ENCODE measurements around the gene PALM2AKAP2.

The PALM2AKAP2 gene

DNA sequence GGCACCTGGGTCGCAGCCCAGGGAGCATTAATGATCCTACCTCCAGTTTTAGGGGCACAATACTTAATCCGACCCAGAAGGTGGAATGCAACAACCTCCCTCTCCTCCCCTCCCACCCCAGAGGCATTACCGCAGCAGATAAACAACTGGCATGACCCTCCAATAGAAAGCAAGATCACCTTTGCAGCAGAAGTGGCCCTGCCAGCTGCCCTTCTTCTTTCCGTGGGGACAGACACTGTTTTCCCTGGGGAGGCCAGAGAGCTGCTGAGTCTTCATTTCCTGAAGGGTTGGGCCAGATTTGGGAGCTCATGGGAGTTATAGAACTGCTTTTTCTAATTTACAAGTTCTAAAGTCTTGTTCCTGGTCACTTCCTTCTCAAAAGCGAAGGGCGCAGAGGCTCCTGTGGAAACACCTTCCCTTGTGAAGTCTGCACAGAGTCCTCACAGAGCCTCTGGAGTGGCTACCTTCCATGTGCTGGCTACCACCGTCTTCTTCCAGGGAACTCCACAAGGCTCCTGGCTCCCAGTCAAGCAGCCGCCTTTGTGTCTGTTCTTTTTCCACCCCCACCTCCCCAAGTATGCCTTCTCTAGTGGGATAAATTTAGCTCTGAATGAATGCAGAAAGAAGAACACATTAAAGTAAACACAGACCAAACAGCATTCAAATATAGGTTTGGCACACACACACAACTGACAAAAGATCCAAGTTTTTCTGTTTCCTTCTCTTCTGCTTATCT is 8.0 kb upstream of the PALM2AKAP2 start:
- DNase-seq (ENCODE audit: low read depth in 2 of 2) = no peak

DNA sequence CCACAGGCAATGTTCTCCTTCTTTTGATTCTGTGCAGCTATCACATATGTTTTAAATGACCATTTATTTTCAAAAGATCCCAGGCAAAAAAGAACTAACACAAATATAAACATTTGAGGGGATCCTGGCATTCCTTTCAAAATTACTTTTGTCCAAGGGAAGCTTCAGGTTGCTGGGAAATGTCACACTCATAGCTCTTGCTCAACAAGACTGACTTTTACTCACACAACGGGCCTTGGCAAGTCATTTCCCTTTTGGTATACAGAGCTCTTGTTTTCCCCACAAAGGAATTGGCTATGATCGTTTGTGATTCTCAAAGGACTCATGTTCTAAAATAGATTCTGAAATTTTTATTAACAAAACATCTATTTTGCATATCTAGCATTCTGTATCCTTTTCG is 4.5 kb upstream of the PALM2AKAP2 start:
- no peak for DNase-seq (ENCODE audit: low read depth in 2 of 2)

DNA sequence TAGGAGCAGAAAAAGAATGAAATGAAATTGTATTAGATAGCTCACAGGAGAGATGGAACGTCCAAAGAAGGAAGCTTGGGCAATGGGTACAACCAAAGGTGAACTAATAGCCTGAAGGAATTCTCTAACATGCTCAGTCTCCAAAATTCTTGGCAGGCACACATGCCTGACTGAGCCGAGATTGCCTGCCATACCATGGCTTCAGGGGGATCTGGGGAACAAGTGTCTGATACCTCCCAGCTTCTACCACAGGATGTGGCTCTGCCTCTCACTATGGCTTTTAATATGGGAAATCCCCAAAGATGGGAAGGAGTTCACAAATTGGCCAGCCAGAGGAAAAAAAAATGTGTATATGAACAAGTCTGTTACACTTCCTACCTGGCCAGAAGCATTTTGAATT is 3.6 kb upstream of the PALM2AKAP2 start:
- no peak for DNase-seq (ENCODE audit: low read depth in 2 of 2)

DNA sequence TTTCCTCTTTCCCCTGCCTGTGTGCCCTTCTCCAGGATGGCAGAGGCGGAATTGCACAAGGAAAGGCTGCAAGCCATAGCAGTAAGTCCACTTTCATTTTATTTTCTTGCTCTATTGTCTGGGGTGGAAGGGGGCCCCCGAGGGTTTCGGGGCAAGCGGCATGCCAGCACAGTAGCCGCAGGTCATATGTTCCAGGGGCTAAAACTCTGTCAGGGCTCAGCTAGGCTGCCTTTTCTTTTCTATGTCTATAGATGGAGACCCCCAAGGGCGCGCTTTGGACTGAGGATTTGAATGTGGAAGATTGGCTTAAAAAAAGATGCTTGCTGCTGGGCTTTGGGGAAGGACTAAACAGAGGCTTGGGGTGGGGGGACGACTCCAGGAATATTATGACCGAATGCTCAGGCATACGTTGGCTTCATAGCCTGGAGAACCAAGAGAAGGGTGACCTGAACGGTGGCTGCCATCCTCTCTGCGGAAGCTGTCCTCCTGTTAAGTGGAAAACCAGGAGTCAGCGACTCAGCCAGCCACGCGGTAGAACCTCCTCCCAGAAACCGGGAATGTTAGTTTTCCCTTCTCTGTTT is 545 bp downstream of the PALM2AKAP2 start:
- DNase-seq (ENCODE audit: low read depth in 2 of 2) = no peak

DNA sequence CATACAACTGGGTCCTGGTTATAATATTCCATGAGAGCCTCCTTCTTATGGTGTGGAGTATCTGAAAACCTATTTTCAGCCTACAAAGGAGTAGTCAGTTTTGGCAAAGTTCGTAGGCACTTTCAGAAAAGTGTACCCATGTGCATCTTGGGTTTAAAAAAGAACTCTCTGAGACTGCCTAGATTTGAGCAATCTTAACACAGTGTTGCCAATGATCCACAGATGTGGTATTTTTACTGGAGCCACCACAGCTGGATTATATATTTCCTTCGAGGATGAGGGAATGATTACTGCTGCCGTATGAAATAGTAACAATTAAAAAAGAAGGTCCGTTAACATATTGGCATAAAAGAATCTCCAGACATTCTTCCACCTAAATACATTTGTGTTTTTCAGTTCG is 1.1 kb downstream of the PALM2AKAP2 start:
- DNase-seq (ENCODE audit: low read depth in 2 of 2) = no peak

DNA sequence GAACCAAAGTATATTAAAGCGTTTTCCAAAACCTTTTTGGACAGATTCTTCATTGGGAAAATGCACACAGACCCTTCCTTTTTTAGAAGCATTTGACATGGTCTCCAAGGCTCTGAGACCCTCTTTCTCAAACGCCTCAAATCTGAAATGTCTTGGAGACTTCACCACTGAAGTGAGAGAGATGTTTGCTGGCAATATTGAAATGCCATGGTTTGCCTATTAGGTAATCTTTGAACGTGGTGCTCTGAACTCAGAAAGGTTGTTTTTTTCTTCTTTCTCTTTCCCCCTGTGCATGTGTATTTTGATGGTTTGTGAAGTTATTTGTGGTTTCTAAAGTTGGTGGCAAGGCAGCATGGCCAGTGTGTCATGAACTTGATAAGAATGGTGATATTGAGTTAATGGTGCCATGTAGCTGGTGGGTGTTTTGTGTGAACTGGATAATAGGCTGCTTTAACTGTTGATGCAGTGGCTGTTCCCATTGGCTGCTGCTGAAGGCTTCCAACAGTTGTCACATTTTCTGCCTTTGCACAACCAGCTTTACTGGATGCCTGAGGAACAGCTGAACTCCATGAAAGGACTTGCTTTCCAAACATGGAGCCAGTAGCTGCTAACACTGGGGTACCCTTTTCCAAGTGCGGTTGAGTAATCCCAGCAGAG is 1.7 kb downstream of the PALM2AKAP2 start:
- DNase-seq (ENCODE audit: low read depth in 2 of 2) = no peak

DNA sequence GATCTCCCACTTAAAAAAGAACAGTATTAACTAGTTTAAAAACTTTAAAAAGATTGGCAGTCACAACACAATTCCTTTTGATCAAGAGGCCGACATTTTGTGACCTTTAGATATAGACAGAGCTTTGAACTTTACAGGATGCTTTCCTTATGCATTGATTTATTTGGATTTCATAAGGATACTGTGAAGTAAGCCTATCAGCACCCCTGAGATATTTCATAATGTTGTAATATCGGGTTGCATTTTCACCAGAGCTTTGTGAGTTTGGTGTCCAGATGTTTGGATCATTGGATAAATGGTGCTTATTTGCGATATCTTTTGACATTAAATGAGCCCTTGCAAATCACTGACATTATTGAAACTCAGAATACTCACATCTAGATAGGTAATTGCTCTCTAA is 7.7 kb downstream of the PALM2AKAP2 start:
- no peak for DNase-seq (ENCODE audit: low read depth in 2 of 2)

DNA sequence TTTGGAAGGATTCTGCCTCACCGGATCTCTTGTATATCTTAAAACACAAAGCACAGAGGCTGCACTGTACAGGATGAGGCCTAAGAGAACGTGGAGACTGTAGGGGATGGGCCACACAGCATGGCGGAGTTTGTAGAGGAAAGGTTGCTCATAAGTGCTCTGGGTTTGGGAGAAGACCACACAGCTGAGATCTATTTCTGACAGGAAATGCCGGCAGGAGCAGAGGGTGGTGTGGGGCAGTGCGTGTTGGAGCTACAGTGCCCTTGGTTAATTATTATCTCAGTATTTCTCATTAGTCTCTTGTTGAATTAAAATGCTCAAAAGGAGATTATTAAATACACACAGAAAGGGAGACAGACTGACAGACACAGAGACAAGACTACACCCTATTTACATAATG is 9.6 kb downstream of the PALM2AKAP2 start:
- DNase-seq (ENCODE audit: low read depth in 2 of 2) = no peak

DNA sequence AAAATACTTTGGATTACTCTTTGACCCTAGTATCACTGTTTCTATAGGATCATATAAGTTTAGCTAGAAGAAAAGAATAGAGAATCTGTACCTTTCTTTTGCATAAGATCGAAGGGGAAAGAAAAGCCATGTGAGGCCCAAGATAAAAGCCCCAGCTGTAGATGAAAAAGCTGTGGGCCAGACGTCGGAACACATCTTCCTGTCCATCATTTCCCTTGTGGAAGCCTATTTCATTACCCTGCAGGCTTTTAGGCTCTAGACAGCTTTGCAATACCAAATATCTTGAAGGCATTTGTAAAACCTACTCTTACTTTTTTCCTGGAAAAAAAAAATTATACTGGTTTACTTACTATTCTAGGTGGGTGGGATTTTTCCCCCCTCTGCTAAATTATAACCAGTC is 10.0 kb downstream of the PALM2AKAP2 start:
- no peak for DNase-seq (ENCODE audit: low read depth in 2 of 2)

DNA sequence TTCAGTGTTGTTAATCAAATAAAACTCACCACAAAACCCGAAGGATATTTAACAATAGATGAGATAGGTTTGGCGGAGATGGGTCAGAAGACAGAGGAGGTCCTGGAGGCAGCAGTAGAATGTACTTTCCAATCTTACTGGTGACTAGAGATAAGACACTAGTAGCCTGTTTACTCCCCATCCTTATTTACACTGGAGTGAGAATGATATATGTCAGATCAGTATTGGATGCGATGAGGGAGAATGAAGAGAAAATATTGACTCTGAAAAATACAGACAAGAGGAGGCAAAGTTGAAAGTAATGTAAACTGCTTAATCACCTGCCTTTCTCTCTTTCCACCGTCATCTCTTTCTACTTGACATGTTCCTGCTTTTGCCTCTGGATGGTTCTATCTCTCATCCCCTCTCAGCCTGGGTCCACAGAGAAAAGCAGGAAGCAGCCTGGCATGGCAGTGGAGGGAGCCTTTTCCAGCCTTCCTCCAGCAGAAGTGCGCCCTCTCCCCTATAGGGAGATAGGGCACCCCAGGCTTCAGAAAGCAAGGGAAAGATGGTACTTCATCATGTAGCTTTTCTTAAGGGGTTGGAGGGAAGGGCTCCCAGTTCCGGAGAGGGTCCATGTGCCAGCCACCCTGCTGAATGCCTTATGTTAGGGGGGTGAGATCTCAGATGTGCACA is 11.1 kb downstream of the PALM2AKAP2 start:
- no peak for DNase-seq (ENCODE audit: low read depth in 2 of 2)

DNA sequence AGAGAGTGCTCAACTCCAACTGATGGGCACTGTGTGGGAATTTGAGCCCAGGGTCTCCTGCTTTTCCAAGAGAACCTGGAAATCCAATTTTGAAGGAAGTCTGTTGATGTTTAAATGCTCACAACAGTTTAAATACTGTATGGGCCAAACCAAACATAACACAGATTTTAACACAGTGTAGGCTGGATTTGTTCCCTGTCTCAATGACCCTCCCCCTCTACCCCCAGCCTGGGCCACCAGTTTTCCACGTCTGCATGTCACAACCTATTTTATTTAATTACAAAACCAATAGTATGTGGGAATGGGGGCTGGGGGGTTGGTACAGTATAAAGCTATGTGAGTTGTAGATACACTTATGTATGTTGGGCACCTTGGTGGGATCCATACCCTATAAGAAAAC is 11.7 kb downstream of the PALM2AKAP2 start:
- no peak for DNase-seq (ENCODE audit: low read depth in 2 of 2)

DNA sequence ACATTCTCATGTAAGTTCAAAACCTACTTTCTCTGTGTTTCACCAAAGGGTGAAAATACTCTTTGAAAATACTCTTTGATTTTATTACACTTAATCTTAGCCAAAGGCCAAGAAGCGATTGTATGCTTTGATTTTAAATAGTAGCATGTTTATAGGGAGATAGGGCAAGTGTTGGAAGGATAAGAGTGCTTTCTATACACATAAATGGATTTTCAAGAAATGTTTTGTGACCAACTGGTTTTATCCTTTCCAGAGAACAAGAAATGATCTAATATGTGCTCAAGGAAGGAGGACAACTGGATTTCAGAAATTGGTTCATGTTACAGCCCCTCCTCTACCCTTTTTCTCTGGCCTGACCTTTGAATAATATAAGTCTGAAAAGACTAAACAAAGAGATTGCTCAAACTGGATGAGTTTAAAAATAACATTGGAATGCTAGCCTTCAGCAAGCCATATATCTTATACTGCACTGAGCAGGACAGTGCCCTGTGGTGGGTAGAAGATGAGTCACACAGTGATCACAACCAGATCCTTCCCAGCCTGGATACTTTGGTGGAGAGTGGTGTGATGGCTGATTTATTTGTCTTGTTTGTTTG is 13.1 kb downstream of the PALM2AKAP2 start:
- DNase-seq (ENCODE audit: low read depth in 2 of 2) = no peak

DNA sequence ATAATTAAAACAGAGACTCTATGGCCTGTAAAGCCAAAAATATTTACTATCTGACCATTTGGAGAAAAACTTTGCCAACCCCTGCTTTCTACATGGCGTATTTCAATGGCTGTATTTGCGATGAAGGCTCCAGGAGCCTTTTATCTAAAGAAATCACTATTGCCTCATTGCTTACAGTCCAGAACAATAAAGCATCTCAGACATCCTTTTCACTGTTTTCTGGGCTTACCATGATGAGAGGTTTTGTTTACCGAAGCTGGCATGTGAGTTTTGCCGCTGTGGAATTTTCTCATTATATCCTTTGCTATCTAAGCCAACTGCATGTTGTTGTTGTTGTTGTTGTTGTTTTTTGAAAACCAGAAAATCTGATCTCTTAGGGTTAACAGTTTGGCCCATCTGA is 13.9 kb downstream of the PALM2AKAP2 start:
- DNase-seq (ENCODE audit: low read depth in 2 of 2) = no peak

DNA sequence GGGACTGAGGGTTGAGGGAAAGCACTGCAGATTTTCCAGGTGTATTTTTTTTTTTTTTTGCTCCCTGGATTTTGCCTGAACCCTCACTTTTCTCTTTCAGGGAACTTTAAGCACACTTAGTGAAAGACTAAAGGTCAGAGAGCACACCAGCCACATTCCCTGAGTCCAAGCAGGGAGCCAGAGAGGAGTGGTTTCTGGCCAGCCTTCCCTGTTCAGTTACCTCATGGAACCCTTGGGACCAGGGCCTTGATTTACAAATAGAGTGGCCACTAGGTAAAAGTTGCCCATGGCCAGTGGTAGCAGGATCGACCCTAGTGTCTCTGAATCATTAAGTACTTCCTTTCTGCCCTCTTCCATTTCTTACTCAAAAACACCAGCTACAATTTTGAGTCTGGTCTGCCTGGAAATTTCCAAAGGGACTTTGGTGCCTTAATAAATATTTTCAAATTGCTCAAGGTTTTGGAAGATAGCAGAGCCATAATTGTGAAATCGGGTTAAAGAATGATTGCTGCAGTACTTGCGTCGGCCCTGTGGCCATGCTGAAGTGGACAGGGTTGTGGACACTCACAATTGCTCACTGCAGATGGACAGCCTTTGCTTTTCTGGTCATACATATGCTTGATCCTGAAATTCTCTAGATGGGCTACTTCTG is 14.5 kb downstream of the PALM2AKAP2 start:
- DNase-seq (ENCODE audit: low read depth in 2 of 2) = no peak

DNA sequence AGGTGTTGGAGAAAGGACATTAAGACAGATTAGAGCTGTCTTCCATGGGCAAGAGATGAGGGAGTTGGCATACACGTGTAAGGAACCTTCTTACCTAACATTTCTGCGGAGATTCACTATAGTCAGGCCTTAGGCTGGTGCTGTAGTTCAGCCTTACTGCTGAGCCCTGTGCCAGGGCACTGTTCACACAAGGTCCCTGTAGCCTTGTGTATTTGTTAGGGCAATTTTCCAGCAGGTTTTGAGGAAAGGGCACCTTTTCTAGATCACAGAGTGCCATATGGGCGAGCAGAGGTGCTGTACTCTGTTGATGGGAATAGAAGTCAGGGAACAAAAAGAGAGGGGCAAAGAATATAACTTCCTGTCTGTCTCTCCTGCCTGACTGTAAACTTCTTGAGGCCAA is 15.6 kb downstream of the PALM2AKAP2 start:
- DNase-seq (ENCODE audit: low read depth in 2 of 2) = no peak

DNA sequence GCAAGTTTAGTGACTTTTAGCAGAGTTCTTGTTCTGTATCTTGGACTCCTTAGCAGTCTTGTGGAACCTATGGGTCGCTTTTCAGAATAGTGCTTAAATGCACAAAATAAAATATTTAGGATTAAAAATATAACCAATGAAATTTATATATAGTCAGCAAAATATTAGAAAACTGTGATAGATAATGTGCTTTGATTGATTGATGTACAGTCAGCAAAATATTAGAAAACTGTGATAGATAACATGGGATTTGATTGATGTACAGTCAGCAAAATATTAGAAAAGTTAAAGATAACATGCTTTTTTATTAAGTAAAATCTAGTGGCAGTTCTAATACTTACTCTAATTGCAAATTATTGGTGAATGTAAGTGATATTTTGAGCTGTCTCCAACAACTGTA is 16.1 kb downstream of the PALM2AKAP2 start:
- no peak for DNase-seq (ENCODE audit: low read depth in 2 of 2)

DNA sequence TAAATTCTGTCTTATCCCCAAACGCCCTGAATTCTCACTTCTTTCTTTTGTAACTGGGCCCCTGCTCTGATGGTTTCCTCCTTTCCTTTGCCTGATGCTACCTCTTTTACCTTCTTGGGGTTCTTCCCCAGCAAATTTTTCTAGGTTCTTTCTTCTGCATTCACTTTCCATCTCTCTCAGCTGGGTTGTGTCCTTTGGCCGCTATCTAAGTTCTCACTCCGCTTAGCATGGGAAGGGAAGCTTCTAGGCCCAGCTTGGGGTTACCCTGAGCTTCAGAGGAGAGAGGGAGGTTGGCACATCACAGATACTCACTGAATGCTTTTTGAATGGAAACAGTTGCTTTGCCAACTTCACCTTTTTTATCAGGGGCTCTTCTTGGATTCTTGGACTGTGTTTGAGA is 17.0 kb downstream of the PALM2AKAP2 start:
- no peak for DNase-seq (ENCODE audit: low read depth in 2 of 2)

DNA sequence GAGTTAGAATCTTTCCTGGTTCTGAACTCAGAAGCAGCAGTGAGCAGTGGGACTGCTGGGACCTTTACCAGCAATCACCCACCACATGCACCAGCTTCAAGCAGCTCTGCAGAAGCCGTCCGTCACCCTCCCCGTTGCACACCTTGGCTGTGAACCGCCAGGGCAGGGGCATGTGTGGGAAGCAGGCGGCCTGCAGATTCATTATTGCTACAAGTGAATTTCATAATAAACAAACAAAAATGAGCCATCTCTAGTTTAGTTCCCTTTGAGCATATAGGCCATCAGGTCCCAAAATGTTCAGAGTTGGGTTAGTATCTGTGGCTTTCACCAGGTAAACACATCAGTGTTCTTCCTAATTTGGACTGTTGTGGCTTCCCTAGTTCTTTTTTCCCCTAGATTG is 17.5 kb downstream of the PALM2AKAP2 start:
- DNase-seq (ENCODE audit: low read depth in 2 of 2) = no peak

DNA sequence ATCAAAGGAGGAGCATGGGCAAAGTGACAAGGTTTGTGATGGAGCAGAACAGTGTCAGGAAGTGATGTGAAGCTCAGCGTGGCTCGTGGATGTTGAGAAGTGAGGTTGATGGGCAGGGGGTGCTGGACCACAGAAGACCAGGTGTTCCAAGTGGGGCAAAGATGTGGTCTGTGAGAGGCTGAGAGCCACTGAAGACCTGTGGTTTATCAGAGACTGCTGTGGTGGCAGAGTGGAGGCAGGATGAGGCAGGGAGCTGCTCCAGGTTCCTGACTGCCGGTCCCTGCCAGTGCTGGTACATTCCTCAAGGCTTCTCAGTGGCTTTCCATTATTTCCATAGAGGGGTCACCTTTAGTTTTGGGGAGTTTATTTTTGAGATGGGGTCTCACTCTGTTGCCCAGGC is 19.1 kb downstream of the PALM2AKAP2 start:
- DNase-seq (ENCODE audit: low read depth in 2 of 2) = no peak

DNA sequence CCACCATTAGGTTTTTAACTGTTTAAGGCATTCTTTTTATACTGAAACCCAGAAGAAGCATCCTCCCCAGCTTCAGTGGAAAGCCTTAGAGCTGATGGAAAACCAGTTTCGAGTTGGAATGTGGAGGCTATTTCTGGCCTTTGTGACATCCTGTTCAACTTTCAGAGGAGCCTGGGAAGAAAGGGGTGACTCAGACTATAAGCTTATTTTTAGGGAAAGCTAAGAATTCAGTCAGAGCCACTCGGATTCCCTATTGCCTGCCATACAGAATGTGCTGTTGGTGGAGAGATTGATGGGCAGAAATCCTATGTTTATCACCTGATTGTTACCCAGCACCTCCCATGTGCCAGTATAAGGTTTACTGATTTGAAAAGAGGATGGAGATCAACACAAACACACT is 19.8 kb downstream of the PALM2AKAP2 start:
- DNase-seq (ENCODE audit: low read depth in 2 of 2) = no peak

DNA sequence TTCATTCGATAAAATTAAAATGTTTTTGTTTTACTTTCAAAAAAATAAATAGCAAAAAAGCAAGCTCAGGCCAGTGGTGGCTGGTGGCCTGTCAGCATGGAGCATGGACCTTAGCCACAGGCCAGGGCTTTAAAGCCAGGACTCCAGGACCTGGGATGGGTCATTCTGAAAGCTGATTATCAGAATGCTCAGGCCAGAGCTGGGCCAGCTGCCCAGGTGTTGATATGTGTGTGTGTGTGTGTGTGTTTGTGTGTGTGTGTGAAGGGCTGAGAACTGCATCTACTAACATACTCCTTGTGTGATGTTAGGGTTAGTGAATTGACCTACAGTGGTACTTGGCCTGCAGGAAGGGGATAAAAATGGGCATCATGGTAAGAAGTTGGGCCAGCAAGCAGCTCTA is 21.5 kb downstream of the PALM2AKAP2 start:
- DNase-seq (ENCODE audit: low read depth in 2 of 2) = no peak

DNA sequence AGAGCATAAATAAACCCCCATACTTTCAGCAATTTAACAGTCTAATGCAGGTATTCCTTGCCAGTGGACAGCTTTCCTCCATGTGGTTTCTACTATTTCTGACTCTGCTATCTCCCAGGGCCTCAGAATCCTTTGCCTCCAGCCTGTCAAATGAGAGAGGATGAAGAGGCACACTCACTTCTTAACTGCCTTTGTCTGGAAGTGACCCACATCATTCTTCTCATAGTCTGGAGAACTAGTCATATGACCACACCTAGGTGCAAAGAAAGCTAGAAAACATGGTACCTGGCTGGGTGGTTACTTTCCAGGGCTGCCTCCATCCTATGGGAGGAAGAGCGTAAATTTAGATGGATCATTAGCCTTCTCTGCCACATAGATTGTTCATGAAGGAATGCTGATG is 22.5 kb downstream of the PALM2AKAP2 start:
- DNase-seq (ENCODE audit: low read depth in 2 of 2) = no peak
